NCI-H748 treated with DMSO at 0.1 percent for 48 hours (cell line): ENCODE data around the gene FAM83F.
A peak's percentile ranks its signal among the peaks of the same experiment; 100 is the strongest.
"Not testable (repeated sequence)": the region's sequence is repeated elsewhere in the genome, so short reads cannot be mapped to it uniquely, and the experiment has no call there.

Experiments
- DNase-seq: peaks from one replicate; lab custom pipeline; 2025; lab: John Stamatoyannopoulos, UW

FAM83F gene

DNA sequence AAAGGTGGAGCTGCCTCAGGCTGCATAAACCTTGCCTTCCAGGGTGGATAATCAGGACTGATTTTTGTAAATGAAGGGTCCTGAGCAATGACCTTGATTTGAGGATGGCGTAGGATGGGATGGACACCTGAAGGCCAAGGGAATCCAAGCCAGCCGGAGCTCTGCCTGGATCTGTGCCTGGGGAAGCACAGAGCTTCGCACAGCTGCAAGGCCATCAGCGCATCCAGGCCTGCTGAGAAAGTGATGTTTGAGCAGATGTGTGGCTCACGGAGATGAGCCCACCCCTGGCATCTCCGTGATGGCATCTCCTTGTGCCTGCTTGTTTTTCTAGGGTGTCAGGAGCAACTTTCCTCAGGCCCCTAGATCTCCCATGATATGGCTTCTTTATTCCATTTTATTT is 23.3 kb downstream of the FAM83F start:
- DNase-seq, result no peak

- no peak for DNase-seq
Measured at GRCh38 chr22:40019100-40019499, 24.3 kb downstream of the FAM83F start.

- DNase-seq, result no peak
Measured at GRCh38 chr22:40020956-40021355, 26.2 kb downstream of the FAM83F start.

DNA sequence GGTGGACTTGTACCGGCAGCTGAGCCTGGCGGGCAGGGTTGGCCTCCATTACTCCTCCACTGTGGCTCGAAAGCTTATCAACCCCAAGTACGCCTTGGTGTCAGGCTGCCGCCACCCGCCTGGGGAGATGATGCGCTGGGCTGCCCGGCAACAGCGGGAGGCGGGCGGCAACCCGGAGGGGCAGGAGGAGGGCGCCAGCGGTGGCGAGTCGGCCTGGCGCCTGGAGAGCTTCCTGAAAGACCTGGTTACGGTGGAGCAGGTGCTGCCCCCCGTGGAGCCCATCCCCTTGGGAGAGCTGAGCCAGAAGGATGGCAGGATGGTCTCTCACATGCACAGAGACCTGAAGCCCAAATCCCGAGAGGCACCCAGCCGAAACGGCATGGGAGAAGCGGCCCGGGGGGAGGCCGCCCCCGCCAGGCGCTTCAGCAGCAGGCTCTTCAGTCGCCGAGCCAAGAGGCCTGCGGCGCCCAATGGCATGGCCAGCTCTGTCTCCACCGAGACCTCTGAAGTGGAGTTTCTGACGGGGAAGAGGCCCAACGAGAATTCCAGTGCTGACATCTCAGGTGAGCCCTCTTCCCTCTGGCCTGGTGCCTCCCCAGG is 26.7 kb downstream of the FAM83F start:
- DNase-seq, result no peak

DNA sequence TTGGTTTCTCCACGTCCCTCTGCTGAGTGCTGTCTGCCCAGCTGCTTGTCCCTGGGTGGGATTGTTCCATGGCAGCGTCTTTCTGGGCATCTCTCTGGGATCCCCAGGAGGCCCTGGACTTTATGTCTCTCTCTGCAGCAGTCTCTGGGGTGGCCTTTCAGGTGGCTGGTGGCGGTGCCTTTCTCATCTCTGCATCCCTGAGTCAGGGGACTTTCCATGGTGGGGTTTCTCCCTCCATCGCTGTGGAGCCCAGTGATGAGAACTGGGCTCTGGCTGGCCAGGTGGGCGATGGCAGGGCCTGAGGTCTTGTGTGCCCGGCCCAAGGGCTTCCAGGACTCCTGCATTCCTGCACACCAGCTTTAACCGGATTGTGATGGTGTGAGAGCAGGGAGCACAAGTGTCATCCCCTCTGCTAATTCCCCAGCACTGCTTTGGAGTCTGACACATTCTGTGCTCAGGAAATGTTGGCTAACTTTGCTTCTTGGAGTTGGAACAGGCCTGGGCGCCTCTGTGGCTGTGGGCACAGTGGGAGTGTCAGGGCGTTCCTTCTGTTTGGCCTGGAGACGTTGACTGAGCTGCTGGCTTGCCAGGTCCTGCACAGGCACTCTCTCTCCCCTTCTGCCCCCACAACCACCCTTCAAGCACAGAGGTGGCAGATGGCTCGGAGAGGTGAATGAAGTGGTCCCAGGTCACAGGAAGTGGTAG is 27.9 kb downstream of the FAM83F start:
- no peak for DNase-seq

- DNase-seq, result no peak
Measured at GRCh38 chr22:40023341-40023841, 28.6 kb downstream of the FAM83F start.

DNA sequence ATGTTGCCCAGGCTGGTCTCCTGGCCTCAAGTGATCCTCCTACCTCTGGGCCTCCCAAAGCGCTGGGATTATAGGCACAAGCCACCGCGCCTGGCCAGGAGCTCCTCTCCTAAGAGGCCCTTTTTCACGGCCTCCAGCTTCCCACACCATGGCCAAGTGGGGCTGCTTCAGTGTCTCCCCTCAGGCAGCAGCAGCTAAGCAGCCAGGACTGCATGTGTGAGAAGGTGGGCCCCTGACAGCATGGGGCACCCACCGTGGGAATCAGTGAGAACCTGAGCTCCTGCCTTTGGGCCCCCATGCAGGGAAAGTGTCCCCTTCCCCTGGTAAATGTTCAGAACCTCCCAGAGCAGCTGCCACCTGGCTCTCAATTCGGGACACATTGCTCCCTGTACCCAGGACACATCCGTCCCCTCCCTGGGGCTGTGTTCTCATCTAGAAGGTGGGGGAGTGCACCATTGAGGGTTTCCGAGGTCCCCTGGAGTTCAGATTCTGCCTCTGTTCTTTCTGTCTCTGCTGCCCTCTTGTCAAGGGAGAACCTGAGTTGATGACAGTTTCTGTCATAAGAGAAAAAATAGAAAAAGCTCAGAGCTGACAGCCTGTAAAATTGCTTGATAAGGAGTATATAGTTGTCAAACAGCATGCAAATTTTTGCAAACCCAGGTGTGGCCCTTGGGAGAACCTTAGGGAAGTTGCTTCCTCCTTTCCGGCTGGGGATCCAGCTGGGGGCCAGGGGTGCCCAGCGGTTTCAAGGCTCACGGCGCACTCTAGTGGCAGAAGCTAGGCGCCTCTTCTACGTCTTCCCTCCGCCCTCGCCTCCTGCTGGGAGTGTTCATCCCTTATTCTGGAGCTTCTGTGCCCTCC is 29.7 kb downstream of the FAM83F start:
- peak; percentile 28 for DNase-seq

GRCh38 chr22:40025062-40025379 is 30.3 kb downstream of the FAM83F start:
- not testable (repeated sequence) for DNase-seq

GRCh38 chr22:40025856-40026255 is 31.1 kb downstream of the FAM83F start:
- no peak for DNase-seq

- no peak for DNase-seq
Measured at GRCh38 chr22:40026641-40027040, 31.9 kb downstream of the FAM83F start.

DNA sequence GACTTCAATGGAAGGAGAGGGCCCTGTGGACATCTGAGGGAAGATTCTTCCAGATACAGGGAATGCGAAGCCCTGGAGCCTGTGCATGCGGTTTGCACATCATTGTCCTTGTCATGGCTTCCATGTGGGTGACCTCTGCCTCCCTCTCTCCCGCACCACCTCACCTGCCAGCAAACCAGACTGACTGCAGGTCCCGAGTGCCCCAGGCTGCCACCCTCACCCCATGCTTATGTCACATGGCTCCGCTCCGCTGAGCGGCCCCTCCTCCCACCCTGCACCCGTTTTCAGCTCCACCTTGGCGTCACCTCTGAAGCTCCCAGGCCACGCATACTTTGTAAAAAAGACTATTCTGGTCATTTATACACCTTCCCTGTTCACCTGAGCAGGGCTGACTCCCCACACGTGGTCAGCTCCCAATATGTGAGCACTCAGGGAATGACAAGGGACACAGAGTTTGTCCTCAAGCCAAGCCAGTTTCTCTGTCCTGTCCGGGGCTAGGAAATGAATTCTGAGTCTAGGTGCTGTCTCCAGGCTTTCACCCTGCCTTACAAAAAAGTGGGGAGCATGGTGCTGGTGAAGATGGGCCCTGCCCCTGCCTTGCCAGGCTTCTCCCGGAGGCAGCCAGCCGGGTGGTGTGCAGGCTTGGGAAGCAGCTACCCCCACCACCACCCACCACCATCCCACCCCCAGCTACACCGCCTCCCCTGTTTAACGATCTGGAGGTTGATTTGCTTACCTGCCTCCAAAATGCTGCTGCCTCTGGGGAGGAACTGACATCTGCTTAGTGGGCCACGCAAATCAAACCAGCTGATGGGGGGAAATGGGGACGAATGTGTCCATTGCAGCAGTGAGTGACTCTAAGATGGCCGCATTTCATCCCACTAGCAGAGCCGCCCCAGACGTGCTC is 32.7 kb downstream of the FAM83F start:
- no peak for DNase-seq

- no peak for DNase-seq
Measured at GRCh38 chr22:40028098-40028425, 33.3 kb downstream of the FAM83F start.

GRCh38 chr22:40029189-40029890 is 34.6 kb downstream of the FAM83F start:
- DNase-seq, result no peak

DNA sequence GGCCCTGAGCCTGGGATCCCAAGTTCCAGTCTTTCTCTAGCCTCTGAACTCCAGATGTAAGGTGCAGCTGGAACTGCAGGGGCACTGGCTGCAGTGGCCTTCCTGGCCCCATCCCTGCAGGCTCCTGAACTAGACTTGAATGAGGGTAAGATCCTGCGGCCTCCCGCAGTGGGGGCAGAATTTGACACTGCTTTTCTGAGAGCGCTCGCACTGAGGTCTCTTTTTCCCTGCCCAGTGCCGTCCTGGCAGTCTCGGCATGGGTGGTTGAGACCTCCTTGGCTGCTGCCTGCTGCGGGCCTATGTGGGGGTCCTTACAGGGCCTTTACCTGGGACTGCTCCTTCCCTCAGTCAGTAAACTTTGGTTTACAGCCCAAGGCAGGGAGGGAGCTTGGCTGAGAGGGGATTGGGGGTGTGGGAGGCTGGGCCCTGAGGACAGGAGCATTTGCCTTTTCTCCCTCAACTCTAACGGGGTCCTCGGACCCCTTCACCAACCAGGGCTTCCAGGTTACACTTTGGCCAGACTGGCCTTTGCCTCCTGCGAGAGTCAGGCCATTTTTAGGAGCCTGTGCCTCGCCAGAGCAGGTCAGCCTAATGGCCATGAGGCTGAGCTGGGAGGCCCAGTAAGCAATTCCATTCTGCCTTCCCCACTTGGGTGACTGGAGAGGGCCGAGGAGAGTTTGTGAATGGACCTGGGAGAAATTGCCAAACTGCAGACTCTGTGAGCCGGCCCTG is 35.4 kb downstream of the FAM83F start:
- DNase-seq, result no peak

DNA sequence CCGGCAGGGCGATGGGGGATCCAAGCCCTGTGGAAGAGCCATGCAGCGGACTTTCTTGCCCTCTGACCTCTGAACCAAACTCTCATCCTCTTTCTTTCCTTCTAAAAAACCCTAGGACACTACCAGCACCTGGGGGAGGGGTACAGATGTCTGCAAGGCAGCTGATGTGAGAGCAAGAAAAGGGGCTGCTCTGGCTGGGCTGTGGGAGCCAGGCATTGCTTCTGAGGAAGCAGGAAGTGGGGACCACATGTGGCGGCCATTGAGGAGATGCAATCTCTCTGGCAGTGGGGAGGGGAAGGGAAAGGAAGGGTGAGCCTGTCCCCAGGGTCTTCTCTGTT is 36.0 kb downstream of the FAM83F start:
- DNase-seq, result no peak

- no peak for DNase-seq
Measured at GRCh38 chr22:40031766-40032470, 37.2 kb downstream of the FAM83F start.

GRCh38 chr22:40033586-40034380 is 39.0 kb downstream of the FAM83F start:
- DNase-seq, result no peak

DNA sequence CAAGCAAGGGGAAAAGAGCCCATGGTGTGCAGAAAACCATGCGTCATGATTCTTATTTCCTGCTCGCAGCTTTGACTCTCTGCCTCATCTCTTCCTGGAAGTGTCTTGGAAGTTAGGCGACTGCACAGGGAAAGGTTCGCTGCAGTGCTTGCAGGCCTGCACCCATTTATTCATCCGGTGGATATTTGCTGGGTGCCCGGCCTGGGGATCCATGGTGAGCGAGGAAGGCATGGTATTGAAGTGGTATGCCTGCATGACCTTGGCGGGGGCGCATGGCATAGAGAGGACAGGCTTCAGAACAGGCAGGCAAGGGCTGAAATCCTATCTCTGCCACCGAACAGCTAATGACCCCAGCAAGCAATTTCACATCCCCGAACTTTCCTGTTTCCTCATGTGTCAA is 40.6 kb downstream of the FAM83F start:
- no peak for DNase-seq

GRCh38 chr22:40036126-40036525 is 41.4 kb downstream of the FAM83F start:
- no peak for DNase-seq
